HepG2 (cell line): Measurements from ENCODE around the gene SLC6A8. TPM values are rescaled to one million over a fixed set of nuclear protein-coding genes. Genes with fewer than 3 reads are reported as not detected.

Experiments used
- NCOA5 ChIP-seq: sonication (generic); formaldehyde crosslinking; IDR thresholded peaks from 2 replicates; pipeline ENCODE4 v1.4.0; 2020; ENCODE audit warnings: missing genetic modification reagents
- NRL ChIP-seq: sonication (generic); formaldehyde crosslinking; IDR thresholded peaks from 2 replicates; pipeline ENCODE4 v1.5.0; 2020; ENCODE audit warnings: missing genetic modification reagents, mild to moderate bottlenecking, moderate library complexity, borderline replicate concordance
- polyA plus RNA-seq, 8 experiments: library from polyadenylated mRNA; depleted of rRNA in 3 of 8; stranded (reverse) in 7 of 8; unstranded in 1 of 8; fragments of >200 nt; fragmentation: Illumina TruSeq in 4 of 8; extraction: Trizol in 4 of 8; gene quantifications; 2 replicates each; pipeline versions ENCODE4 v1.2.1 to v1.2.3, GENCODE V29; 2011 to 2016; ENCODE audit warnings: low read depth in 4 of 8, missing spikeins in 1 of 8, mixed read lengths in 1 of 8; ENCODE audit not compliant: insufficient read depth in 1 of 8
- total RNA-seq, 5 experiments: library from RNA; depleted of rRNA; stranded (reverse); fragments of >200 nt; fragmentation: Illumina TruSeq; extraction: Trizol; gene quantifications; 2 replicates each; pipeline ENCODE4 v1.2.3, GENCODE V29; 2016; ENCODE audit warnings: low read depth in 1 of 5
- TF ChIP-seq, protein P1 (sequence below): IDR thresholded peaks from 2 replicates; pipeline ENCODE4 v1.6.1; 2016; ENCODE audit warnings: low read depth, missing genetic modification reagents, missing compliant biosample characterization
- TF ChIP-seq, protein P2 (sequence below): sonication (generic); formaldehyde crosslinking; IDR thresholded peaks from 2 replicates; pipeline ENCODE4 v1.4.0; 2020; ENCODE audit warnings: missing genetic modification reagents, borderline replicate concordance

The SLC6A8 gene
- total and polyA plus RNA-seq, 2 of the 13 experiments (the other 11 are each of a cell fraction or from before 2014, with no cell fraction given), result 13.9 to 176 TPM

DNA sequence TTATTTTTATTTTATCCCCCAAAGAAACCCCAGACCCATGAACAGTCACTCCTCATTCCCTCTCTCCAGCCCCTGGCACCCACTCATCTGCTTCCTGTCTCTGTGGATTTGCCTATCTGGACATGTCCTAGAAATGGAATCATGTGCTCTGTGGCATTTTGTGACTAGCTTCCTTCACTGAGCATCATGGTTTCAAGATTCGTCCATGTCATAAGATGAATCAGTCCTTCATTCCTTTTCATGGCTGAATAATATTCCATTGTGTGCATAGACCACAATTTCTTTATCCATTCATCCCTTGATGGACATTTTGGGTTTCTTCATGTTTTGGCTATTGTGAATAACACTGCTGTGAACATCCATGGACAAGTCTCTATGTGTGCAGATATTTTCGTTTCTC, 47.1 kb downstream of the SLC6A8 start (continued):
- TF ChIP-seq NRL (CRISPR knock-in tag), result no peak
- TF ChIP-seq, protein P1, sequence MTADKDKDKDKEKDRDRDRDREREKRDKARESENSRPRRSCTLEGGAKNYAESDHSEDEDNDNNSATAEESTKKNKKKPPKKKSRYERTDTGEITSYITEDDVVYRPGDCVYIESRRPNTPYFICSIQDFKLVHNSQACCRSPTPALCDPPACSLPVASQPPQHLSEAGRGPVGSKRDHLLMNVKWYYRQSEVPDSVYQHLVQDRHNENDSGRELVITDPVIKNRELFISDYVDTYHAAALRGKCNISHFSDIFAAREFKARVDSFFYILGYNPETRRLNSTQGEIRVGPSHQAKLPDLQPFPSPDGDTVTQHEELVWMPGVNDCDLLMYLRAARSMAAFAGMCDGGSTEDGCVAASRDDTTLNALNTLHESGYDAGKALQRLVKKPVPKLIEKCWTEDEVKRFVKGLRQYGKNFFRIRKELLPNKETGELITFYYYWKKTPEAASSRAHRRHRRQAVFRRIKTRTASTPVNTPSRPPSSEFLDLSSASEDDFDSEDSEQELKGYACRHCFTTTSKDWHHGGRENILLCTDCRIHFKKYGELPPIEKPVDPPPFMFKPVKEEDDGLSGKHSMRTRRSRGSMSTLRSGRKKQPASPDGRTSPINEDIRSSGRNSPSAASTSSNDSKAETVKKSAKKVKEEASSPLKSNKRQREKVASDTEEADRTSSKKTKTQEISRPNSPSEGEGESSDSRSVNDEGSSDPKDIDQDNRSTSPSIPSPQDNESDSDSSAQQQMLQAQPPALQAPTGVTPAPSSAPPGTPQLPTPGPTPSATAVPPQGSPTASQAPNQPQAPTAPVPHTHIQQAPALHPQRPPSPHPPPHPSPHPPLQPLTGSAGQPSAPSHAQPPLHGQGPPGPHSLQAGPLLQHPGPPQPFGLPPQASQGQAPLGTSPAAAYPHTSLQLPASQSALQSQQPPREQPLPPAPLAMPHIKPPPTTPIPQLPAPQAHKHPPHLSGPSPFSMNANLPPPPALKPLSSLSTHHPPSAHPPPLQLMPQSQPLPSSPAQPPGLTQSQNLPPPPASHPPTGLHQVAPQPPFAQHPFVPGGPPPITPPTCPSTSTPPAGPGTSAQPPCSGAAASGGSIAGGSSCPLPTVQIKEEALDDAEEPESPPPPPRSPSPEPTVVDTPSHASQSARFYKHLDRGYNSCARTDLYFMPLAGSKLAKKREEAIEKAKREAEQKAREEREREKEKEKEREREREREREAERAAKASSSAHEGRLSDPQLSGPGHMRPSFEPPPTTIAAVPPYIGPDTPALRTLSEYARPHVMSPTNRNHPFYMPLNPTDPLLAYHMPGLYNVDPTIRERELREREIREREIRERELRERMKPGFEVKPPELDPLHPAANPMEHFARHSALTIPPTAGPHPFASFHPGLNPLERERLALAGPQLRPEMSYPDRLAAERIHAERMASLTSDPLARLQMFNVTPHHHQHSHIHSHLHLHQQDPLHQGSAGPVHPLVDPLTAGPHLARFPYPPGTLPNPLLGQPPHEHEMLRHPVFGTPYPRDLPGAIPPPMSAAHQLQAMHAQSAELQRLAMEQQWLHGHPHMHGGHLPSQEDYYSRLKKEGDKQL (CRISPR knock-in tag), result no peak
- TF ChIP-seq, protein P2, sequence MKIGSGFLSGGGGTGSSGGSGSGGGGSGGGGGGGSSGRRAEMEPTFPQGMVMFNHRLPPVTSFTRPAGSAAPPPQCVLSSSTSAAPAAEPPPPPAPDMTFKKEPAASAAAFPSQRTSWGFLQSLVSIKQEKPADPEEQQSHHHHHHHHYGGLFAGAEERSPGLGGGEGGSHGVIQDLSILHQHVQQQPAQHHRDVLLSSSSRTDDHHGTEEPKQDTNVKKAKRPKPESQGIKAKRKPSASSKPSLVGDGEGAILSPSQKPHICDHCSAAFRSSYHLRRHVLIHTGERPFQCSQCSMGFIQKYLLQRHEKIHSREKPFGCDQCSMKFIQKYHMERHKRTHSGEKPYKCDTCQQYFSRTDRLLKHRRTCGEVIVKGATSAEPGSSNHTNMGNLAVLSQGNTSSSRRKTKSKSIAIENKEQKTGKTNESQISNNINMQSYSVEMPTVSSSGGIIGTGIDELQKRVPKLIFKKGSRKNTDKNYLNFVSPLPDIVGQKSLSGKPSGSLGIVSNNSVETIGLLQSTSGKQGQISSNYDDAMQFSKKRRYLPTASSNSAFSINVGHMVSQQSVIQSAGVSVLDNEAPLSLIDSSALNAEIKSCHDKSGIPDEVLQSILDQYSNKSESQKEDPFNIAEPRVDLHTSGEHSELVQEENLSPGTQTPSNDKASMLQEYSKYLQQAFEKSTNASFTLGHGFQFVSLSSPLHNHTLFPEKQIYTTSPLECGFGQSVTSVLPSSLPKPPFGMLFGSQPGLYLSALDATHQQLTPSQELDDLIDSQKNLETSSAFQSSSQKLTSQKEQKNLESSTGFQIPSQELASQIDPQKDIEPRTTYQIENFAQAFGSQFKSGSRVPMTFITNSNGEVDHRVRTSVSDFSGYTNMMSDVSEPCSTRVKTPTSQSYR (CRISPR knock-in tag), result no peak
- TF ChIP-seq NCOA5 (CRISPR knock-in tag), result no peak
